Activated T-helper 17 cell treated with anti-CD3 and anti-CD28 coated beads, Interleukin-2, amount 50 U/mL, for 72 hours (primary cell): ENCODE data around the gene SV2C. TPM values are rescaled to one million over a fixed set of nuclear protein-coding genes. Genes with fewer than 3 reads are reported as not detected.

Source experiments
- ATAC-seq: fragments of 150-1000 bp; cut with Tn5 transposase; replicated peaks from 2 replicates; pipeline ENCODE4 v1.10.0; 2021; ENCODE audit warnings: mild to moderate bottlenecking, moderate library complexity
- H3K27ac Mint-ChIP-seq: one replicate; pipeline ENCODE4 v1.8.0; 2022; ENCODE audit warnings: mixed read lengths
- H3K27me3 Mint-ChIP-seq: one replicate; pipeline ENCODE4 v1.8.0; 2022; ENCODE audit warnings: mixed read lengths
- H3K36me3 Mint-ChIP-seq: one replicate; pipeline ENCODE4 v1.8.0; 2022; ENCODE audit warnings: low read depth, mild to moderate bottlenecking, mixed read lengths
- H3K4me1 Mint-ChIP-seq: one replicate; pipeline ENCODE4 v1.8.0; 2022; ENCODE audit warnings: mixed read lengths
- H3K4me3 Mint-ChIP-seq: one replicate; pipeline ENCODE4 v1.8.0; 2022; ENCODE audit warnings: mild to moderate bottlenecking, mixed read lengths
- H3K9me3 Mint-ChIP-seq: one replicate; pipeline ENCODE4 v1.8.0; 2022; ENCODE audit warnings: mixed read lengths
- total RNA-seq, 2 donors: library from RNA; stranded (reverse); gene quantifications; one replicate each; pipeline ENCODE4 v1.2.3, GENCODE V29; 2022

Gene SV2C
- total RNA-seq, 2 donors from 2014 or later, result 0.13 to 0.45 TPM

- Mint-ChIP-seq H3K4me1 (peaks cover 20% of the 10 kb centered on the region), H3K27me3 (no peaks in the 10 kb centered on the region), H3K4me3 (peak overlapping the region; percentile 61), H3K36me3 (no peaks in the 10 kb centered on the region), H3K9me3 (no peaks in the 10 kb centered on the region), H3K27ac (no peak overlapping the region)
- ATAC-seq, result no peak
These were observed 306.5 kb downstream of the SV2C start for GRCh38 chr5:76389513-76390154.

- peaks cover 14% of the 10 kb centered on the region for H3K4me1 Mint-ChIP-seq
- no peaks in the 10 kb centered on the region for H3K9me3 Mint-ChIP-seq
- H3K27ac Mint-ChIP-seq, result peak overlapping the region; percentile 77
- H3K4me3 Mint-ChIP-seq, result peak overlapping the region; percentile 61
- no peaks in the 10 kb centered on the region for H3K36me3 Mint-ChIP-seq
- peak; percentile 67 for ATAC-seq
- H3K27me3 Mint-ChIP-seq, result no peaks in the 10 kb centered on the region
These were observed 307.8 kb downstream of the SV2C start for GRCh38 chr5:76391014-76391413.

- no peaks in the 10 kb centered on the region for H3K36me3 Mint-ChIP-seq
- no peaks in the 10 kb centered on the region for H3K27me3 Mint-ChIP-seq
- peak; percentile 76 for ATAC-seq
- peak overlapping the region; percentile 64 for H3K4me3 Mint-ChIP-seq
- H3K9me3 Mint-ChIP-seq, result no peaks in the 10 kb centered on the region
- H3K4me1 Mint-ChIP-seq, result peaks cover 14% of the 10 kb centered on the region
- peak overlapping the region; percentile 80 for H3K27ac Mint-ChIP-seq
These were observed 310.0 kb downstream of the SV2C start for GRCh38 chr5:76393035-76393680.

GRCh38 chr5:76397200-76397599, 314.0 kb downstream of the SV2C start:
- no peak for ATAC-seq
- Mint-ChIP-seq H3K27me3 (no peaks in the 10 kb centered on the region), H3K36me3 (peaks cover 4% of the 10 kb centered on the region), H3K27ac (no peak overlapping the region), H3K9me3 (no peaks in the 10 kb centered on the region), H3K4me1 (peaks cover 23% of the 10 kb centered on the region), H3K4me3 (no peak overlapping the region)

- H3K9me3 Mint-ChIP-seq, result no peaks in the 10 kb centered on the region
- peaks cover 19% of the 10 kb centered on the region for H3K4me1 Mint-ChIP-seq
- ATAC-seq, result no peak
- no peaks in the 10 kb centered on the region for H3K27me3 Mint-ChIP-seq
- H3K4me3 Mint-ChIP-seq, result no peak overlapping the region
- no peak overlapping the region for H3K27ac Mint-ChIP-seq
- H3K36me3 Mint-ChIP-seq, result peaks cover 22% of the 10 kb centered on the region
These were observed 316.1 kb downstream of the SV2C start for GRCh38 chr5:76399268-76399667.

- no peak overlapping the region for H3K27ac Mint-ChIP-seq
- peaks cover 23% of the 10 kb centered on the region for H3K4me1 Mint-ChIP-seq
- no peaks in the 10 kb centered on the region for H3K27me3 Mint-ChIP-seq
- H3K9me3 Mint-ChIP-seq, result no peaks in the 10 kb centered on the region
- ATAC-seq, result no peak
- no peak overlapping the region for H3K4me3 Mint-ChIP-seq
- peaks cover 34% of the 10 kb centered on the region for H3K36me3 Mint-ChIP-seq
These were observed 317.3 kb downstream of the SV2C start for GRCh38 chr5:76400466-76400865.

GRCh38 chr5:76401801-76402250, 318.6 kb downstream of the SV2C start:
- Mint-ChIP-seq H3K4me1 (peaks cover 36% of the 10 kb centered on the region), H3K4me3 (peak overlapping the region; percentile 83), H3K9me3 (no peaks in the 10 kb centered on the region), H3K27me3 (no peaks in the 10 kb centered on the region), H3K36me3 (peaks cover 34% of the 10 kb centered on the region), H3K27ac (peak overlapping the region; percentile 99)
- peak; percentile 5 for ATAC-seq

GRCh38 chr5:76402251-76402885, 319.2 kb downstream of the SV2C start:
- Mint-ChIP-seq H3K36me3 (peaks cover 34% of the 10 kb centered on the region), H3K4me1 (peaks cover 42% of the 10 kb centered on the region), H3K27ac (peak overlapping the region; percentile 99), H3K4me3 (peak overlapping the region; percentile 83), H3K9me3 (no peaks in the 10 kb centered on the region), H3K27me3 (no peaks in the 10 kb centered on the region)
- peak; percentile 66 for ATAC-seq

- peak; percentile 54 for ATAC-seq
- Mint-ChIP-seq H3K4me1 (peaks cover 42% of the 10 kb centered on the region), H3K27me3 (no peaks in the 10 kb centered on the region)
These were observed 319.9 kb downstream of the SV2C start, which contains the start of gene IQGAP2 for GRCh38 chr5:76402886-76403765. Gene IQGAP2 (plus strand): TSS chr5:76403285. CDS start chr5:76403546, 261 bp downstream.

More at GRCh38 chr5:76402886-76403765, 319.9 kb downstream of the SV2C start, which contains the start of gene IQGAP2:
- Mint-ChIP-seq H3K4me3 (peak within 1 kb of the TSS; percentile 83), H3K9me3 (no peaks in the 10 kb centered on the region), H3K27ac (peak within 1 kb of the TSS; percentile 99), H3K36me3 (peaks cover 34% of the 10 kb centered on the region)
